Neural cell (in vitro differentiated cells): ENCODE results near the gene SDHAF2. TPM values are rescaled to one million over a fixed set of nuclear protein-coding genes. Genes with fewer than 3 reads are reported as not detected.
A peak's percentile ranks its signal among the peaks of the same experiment; 100 is the strongest.
"Not testable (repeated sequence)": the region's sequence is repeated elsewhere in the genome, so short reads cannot be mapped to it uniquely, and the experiment has no call there.

ENCODE experiments used
- H2AFZ ChIP-seq: fragments of 200-600, 300-800 bp; sonication (generic), shearing (Covaris generic); 2 replicates; pipeline ENCODE4 v1.6.0; 2014; ENCODE audit warnings: low read depth, mild to moderate bottlenecking, antibody characterized with exemption, low read length, moderate library complexity
- H3F3A ChIP-seq: fragments of 200-600 bp; shearing (Covaris generic); 2 replicates; pipeline ENCODE4 v1.6.1; 2016; ENCODE audit warnings: mild to moderate bottlenecking, moderate library complexity, mixed read lengths, antibody characterized with exemption, low read length; ENCODE audit not compliant: insufficient read depth, poor library complexity, severe bottlenecking
- H3K27ac ChIP-seq: fragments of 200-600, 300-800 bp; sonication (generic), shearing (Covaris generic); 2 replicates; pipeline ENCODE4 v1.5.1; 2014; ENCODE audit warnings: mild to moderate bottlenecking, low read length, moderate library complexity
- H3K27me3 ChIP-seq: fragments of 300-800, 200-600 bp; sonication (generic), shearing (Covaris generic); 2 replicates; pipeline ENCODE4 v1.6.0; 2014; ENCODE audit warnings: mild to moderate bottlenecking, low read depth, low read length, moderate library complexity; ENCODE audit not compliant: insufficient read depth
- H3K36me3 ChIP-seq: fragments of 300-800, 200-600 bp; sonication (generic), shearing (Covaris generic); 2 replicates; pipeline ENCODE4 v1.5.1; 2014; ENCODE audit warnings: mild to moderate bottlenecking, antibody characterized with exemption, low read length, moderate library complexity; ENCODE audit not compliant: insufficient read depth
- H3K4me2 ChIP-seq: fragments of 300-800, 200-600 bp; sonication (generic), shearing (Covaris generic); 2 replicates; pipeline ENCODE4 v1.6.0; 2014; ENCODE audit warnings: mild to moderate bottlenecking, low read length
- H3K4me3 ChIP-seq: fragments of 300-800, 200-600 bp; sonication (generic), shearing (Covaris generic); 2 replicates; pipeline ENCODE4 v1.5.1; 2014; ENCODE audit warnings: mild to moderate bottlenecking, low read length, moderate library complexity
- H3K79me2 ChIP-seq: fragments of 200-600 bp; shearing (Covaris generic); replicated peaks from 2 replicates; pipeline ENCODE4 v1.6.0; 2014; ENCODE audit warnings: mild to moderate bottlenecking, low read length, moderate library complexity; ENCODE audit not compliant: insufficient read depth
- H3K9ac ChIP-seq: fragments of 300-800, 200-600 bp; sonication (generic), shearing (Covaris generic); 2 replicates; pipeline ENCODE4 v1.6.1; 2016; ENCODE audit warnings: mild to moderate bottlenecking, low read length, mixed read lengths
- H3K9me2 ChIP-seq: fragments of 200-600 bp; shearing (Covaris generic); 2 replicates; pipeline ENCODE4 v1.6.1; 2016; ENCODE audit warnings: mild to moderate bottlenecking, low read length, mixed read lengths; ENCODE audit not compliant: insufficient read depth
- H3K9me3 ChIP-seq: fragments of 200-600, 300-800 bp; sonication (generic), shearing (Covaris generic); 2 replicates; pipeline ENCODE4 v1.6.1; 2016; ENCODE audit warnings: mild to moderate bottlenecking, mixed run types, low read length, moderate library complexity, mixed read lengths
- H4K20me1 ChIP-seq: fragments of 200-600 bp; shearing (Covaris generic); 2 replicates; pipeline ENCODE4 v1.6.1; 2016; ENCODE audit warnings: mild to moderate bottlenecking, mixed run types; ENCODE audit not compliant: insufficient read depth
- EP300 ChIP-seq: fragments of 450-650 bp; conservative IDR thresholded peaks from 2 replicates; pipeline ENCODE4 v1.6.1; 2014; ENCODE audit warnings: antibody characterized with exemption, mild to moderate bottlenecking, moderate library complexity; ENCODE audit not compliant: poor library complexity, severe bottlenecking
- EZH2 ChIP-seq: fragments of 200-600, 300-800 bp; shearing (Covaris generic), sonication (generic); IDR thresholded peaks from 2 replicates; pipeline ENCODE4 v1.6.1; 2014; ENCODE audit warnings: antibody characterized with exemption, low read length, borderline replicate concordance, mild to moderate bottlenecking; ENCODE audit not compliant: insufficient read depth, poor library complexity, severe bottlenecking
- MXI1 ChIP-seq: fragments of 450-650 bp; conservative IDR thresholded peaks from 2 replicates; pipeline ENCODE4 v1.6.1; 2014; ENCODE audit warnings: antibody characterized with exemption, mild to moderate bottlenecking; ENCODE audit not compliant: poor library complexity, severe bottlenecking
- POLR2AphosphoS5 ChIP-seq: IDR thresholded peaks from 2 replicates; pipeline ENCODE4 v1.6.1; 2012
- RAD21 ChIP-seq: fragments of 450-650 bp; conservative IDR thresholded peaks from 2 replicates; pipeline ENCODE4 v1.6.1; 2014; ENCODE audit warnings: antibody characterized with exemption, mild to moderate bottlenecking, moderate library complexity
- SMC3 ChIP-seq: fragments of 450-650 bp; conservative IDR thresholded peaks from 2 replicates; pipeline ENCODE4 v1.6.1; 2014; ENCODE audit warnings: antibody characterized with exemption, mild to moderate bottlenecking, moderate library complexity; ENCODE audit not compliant: poor library complexity
- TAF1 ChIP-seq: IDR thresholded peaks from 2 replicates; pipeline ENCODE4 v1.6.1; 2012; ENCODE audit warnings: low read depth
- polyA plus RNA-seq: library from polyadenylated mRNA; depleted of rRNA; stranded (reverse); fragments of >200 nt; gene quantifications from 2 replicates; pipeline ENCODE4 v1.2.3, GENCODE V29; 2014
- TF ChIP-seq, protein P1 (sequence below): fragments of 450-650 bp; IDR thresholded peaks from 2 replicates; pipeline ENCODE4 v1.5.1; 2014; ENCODE audit warnings: antibody characterized with exemption, mild to moderate bottlenecking, moderate library complexity; ENCODE audit not compliant: poor library complexity, severe bottlenecking
- TF ChIP-seq, protein P2 (sequence below): IDR thresholded peaks from 2 replicates; pipeline ENCODE4 v1.6.1; 2012; ENCODE audit warnings: borderline replicate concordance

Gene SDHAF2
- polyA plus RNA-seq, 1 donor from 2014 or later, result 54.5 TPM

DNA sequence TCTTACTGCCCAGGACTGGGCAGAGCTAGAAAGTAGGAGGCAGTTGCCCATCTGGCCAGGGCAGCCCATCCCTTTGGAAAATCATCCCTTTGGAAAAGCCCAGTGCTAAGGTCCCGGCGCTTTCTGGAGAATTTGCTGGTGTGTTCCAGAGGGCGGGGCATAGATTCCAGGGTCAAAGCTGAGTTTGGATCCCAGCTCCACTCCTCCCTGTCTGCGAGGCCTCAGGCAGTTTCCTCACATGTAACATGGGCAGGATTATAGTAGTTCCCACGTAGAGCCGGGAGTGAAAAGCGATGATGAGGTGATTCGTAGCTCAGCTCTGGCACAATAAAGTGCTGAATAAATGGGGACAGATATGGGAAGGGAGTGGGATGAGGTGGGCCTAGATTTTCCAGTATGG, 47.2 kb downstream of the SDHAF2 start:
- H3F3A ChIP-seq, result peaks cover 6% of the 10 kb centered on the region
- no peaks in the 10 kb centered on the region for H3K79me2 ChIP-seq
- H3K27me3 ChIP-seq, result no peaks in the 10 kb centered on the region
- no peaks in the 10 kb centered on the region for H4K20me1 ChIP-seq
- TF ChIP-seq POLR2AphosphoS5 (no peak), EZH2 (no peak), TAF1 (no peak), MXI1 (no peak), RAD21 (no peak), SMC3 (no peak)
- TF ChIP-seq, protein P1, sequence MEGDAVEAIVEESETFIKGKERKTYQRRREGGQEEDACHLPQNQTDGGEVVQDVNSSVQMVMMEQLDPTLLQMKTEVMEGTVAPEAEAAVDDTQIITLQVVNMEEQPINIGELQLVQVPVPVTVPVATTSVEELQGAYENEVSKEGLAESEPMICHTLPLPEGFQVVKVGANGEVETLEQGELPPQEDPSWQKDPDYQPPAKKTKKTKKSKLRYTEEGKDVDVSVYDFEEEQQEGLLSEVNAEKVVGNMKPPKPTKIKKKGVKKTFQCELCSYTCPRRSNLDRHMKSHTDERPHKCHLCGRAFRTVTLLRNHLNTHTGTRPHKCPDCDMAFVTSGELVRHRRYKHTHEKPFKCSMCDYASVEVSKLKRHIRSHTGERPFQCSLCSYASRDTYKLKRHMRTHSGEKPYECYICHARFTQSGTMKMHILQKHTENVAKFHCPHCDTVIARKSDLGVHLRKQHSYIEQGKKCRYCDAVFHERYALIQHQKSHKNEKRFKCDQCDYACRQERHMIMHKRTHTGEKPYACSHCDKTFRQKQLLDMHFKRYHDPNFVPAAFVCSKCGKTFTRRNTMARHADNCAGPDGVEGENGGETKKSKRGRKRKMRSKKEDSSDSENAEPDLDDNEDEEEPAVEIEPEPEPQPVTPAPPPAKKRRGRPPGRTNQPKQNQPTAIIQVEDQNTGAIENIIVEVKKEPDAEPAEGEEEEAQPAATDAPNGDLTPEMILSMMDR, result no peak
- H3K9me2 ChIP-seq, result no peaks in the 10 kb centered on the region
- no peaks in the 10 kb centered on the region for H3K36me3 ChIP-seq
- H3K4me2 ChIP-seq, result no peak overlapping the region
- no peak overlapping the region for H3K9ac ChIP-seq
- H2AFZ ChIP-seq, result no peak overlapping the region
- H3K4me3 ChIP-seq, result no peak overlapping the region
- no peaks in the 10 kb centered on the region for H3K9me3 ChIP-seq
- H3K27ac ChIP-seq, result no peak overlapping the region

DNA sequence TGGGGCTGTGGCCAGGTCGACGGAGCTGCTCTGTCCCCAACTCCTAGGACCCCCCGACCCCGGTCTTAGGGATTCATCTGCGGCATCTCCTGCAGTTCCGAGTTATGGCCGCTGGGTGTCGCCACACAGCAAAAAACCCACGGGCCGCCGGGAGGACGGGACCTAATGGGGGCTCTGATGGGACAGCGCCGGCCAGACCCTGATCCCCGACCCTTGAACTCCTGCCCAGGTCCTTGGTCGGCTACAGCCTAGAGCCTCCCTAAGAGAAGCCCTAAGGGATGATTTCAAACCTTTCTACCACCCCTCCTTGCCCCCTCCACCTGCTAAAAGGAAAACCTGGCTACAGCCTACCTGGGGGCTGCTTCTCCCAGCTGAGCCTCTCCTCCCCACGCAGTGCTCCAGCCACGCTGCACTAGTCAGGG, 47.8 kb downstream of the SDHAF2 start:
- Histone ChIP-seq H3K9me2 (no peaks in the 10 kb centered on the region), H4K20me1 (no peaks in the 10 kb centered on the region), H3K9me3 (no peaks in the 10 kb centered on the region), H2AFZ (no peak overlapping the region), H3F3A (peaks cover 6% of the 10 kb centered on the region), H3K4me2 (no peak overlapping the region), H3K4me3 (no peak overlapping the region), H3K79me2 (no peaks in the 10 kb centered on the region), H3K9ac (peak overlapping the region; percentile 33), H3K27ac (no peak overlapping the region), H3K27me3 (no peaks in the 10 kb centered on the region), H3K36me3 (no peaks in the 10 kb centered on the region)
- TF ChIP-seq EP300 (no peak), MXI1 (no peak), RAD21 (peak; percentile 96), POLR2AphosphoS5 (no peak), TAF1 (no peak), SMC3 (peak; percentile 98), EZH2 (no peak)
- TF ChIP-seq, protein P1, result peak; percentile 97
- TF ChIP-seq, protein P2, sequence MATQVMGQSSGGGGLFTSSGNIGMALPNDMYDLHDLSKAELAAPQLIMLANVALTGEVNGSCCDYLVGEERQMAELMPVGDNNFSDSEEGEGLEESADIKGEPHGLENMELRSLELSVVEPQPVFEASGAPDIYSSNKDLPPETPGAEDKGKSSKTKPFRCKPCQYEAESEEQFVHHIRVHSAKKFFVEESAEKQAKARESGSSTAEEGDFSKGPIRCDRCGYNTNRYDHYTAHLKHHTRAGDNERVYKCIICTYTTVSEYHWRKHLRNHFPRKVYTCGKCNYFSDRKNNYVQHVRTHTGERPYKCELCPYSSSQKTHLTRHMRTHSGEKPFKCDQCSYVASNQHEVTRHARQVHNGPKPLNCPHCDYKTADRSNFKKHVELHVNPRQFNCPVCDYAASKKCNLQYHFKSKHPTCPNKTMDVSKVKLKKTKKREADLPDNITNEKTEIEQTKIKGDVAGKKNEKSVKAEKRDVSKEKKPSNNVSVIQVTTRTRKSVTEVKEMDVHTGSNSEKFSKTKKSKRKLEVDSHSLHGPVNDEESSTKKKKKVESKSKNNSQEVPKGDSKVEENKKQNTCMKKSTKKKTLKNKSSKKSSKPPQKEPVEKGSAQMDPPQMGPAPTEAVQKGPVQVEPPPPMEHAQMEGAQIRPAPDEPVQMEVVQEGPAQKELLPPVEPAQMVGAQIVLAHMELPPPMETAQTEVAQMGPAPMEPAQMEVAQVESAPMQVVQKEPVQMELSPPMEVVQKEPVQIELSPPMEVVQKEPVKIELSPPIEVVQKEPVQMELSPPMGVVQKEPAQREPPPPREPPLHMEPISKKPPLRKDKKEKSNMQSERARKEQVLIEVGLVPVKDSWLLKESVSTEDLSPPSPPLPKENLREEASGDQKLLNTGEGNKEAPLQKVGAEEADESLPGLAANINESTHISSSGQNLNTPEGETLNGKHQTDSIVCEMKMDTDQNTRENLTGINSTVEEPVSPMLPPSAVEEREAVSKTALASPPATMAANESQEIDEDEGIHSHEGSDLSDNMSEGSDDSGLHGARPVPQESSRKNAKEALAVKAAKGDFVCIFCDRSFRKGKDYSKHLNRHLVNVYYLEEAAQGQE, result no peak

DNA sequence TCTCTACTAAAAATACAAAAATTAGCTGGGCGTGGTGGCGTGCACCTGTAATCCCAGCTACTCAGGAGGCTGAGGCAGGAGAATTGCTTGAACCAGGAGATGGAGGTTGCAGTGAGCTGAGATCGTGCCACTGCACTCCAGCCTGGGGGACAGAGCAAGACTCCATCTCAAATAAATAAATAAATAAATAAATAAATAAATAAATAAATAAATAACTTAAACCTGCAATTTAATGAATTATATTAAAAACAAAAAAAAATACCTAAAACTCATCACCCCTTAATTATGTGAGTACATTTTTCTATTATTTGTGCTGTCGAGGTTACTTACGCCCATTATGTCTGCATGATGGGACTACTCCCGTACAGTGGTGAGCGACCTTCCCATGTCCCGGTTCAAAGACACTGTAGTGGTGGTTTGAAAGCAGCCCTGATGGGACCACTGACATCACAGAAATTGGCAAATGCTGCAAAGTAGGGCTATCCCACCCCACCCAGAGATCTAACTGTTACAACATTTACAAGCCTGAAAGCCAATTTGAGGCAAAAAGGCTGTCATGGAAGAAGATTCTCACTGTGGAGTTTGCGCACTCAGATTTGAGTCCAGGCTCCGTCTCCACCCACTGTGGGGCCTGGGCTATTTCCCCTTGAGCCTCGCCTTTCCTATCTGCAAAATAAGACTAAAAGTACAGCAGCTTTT, 49.6 kb downstream of the SDHAF2 start:
- not testable (repeated sequence) for H3K9me2 ChIP-seq, H3K27me3 ChIP-seq, H3K79me2 ChIP-seq, H4K20me1 ChIP-seq, H3K36me3 ChIP-seq, H2AFZ ChIP-seq, H3K9me3 ChIP-seq, H3K9ac ChIP-seq, H3K27ac ChIP-seq, H3K4me3 ChIP-seq, H3F3A ChIP-seq, H3K4me2 ChIP-seq
